Activated naive CD4-positive, alpha-beta T cell treated with anti-CD3 and anti-CD28 coated beads, Interleukin-2, amount 50 U/mL, for 24 hours (primary cell): Measurements from ENCODE around the gene NSUN6.

Source experiments
- H3K27ac Mint-ChIP-seq: one replicate; pipeline ENCODE4 v1.8.0; 2021; ENCODE audit warnings: mild to moderate bottlenecking, mixed read lengths
- H3K27me3 Mint-ChIP-seq: one replicate; pipeline ENCODE4 v1.8.0; 2021; ENCODE audit warnings: mixed read lengths
- H3K36me3 Mint-ChIP-seq: one replicate; pipeline ENCODE4 v1.8.0; 2021; ENCODE audit warnings: mixed read lengths
- H3K4me1 Mint-ChIP-seq: one replicate; pipeline ENCODE4 v1.8.0; 2021; ENCODE audit warnings: mixed read lengths
- H3K4me3 Mint-ChIP-seq: one replicate; pipeline ENCODE4 v1.8.0; 2021; ENCODE audit warnings: mild to moderate bottlenecking, mixed read lengths
- H3K9me3 Mint-ChIP-seq: one replicate; pipeline ENCODE4 v1.8.0; 2021; ENCODE audit warnings: mixed read lengths

The NSUN6 gene

DNA sequence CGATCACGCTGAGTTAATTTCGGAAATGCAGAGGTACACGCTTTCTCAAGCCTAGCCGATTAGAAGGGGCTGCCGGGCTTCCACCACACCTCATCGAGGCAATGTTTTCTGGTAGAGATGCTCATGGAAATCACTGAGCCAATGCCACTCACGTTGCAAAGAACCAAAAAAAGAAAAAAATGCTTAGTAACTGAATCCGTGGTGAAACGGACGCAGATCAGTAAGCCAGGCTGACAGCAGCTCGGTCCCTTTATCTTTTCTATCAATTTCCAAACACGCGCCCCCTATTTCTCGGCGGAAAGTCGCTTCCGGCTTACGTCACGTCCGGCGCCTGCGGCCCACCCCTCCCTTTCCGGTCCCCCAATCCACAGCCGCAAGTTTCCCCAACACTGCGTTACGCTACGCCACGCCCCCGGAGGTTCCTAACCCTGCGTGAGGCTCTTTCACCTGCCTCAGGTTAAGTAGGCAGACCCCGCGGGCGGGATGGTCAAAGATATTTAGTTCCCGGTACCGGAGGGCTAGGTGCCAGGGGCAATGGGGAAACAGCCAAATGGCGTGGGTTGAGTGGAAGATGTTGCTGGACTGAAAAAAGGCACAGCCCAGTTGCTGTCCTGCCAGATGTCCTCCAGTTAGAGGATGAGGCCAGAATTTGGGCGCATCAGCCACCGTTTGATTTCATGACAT is at the start of gene NSUN6:
Gene NSUN6 (minus strand): TSS at position 264 of the 684 bp plus-strand sequence. CDS start 384 bp downstream, outside the sequence.
- H3K9me3 Mint-ChIP-seq: no peaks in the 10 kb centered on the region
- H3K36me3 Mint-ChIP-seq: peaks cover 4% of the 10 kb centered on the region
- H3K4me1 Mint-ChIP-seq: peaks cover 52% of the 10 kb centered on the region
- peak within 1 kb of the TSS; percentile 96 for H3K4me3 Mint-ChIP-seq
- H3K27me3 Mint-ChIP-seq: no peaks in the 10 kb centered on the region
- peak within 1 kb of the TSS; percentile 97 for H3K27ac Mint-ChIP-seq

DNA sequence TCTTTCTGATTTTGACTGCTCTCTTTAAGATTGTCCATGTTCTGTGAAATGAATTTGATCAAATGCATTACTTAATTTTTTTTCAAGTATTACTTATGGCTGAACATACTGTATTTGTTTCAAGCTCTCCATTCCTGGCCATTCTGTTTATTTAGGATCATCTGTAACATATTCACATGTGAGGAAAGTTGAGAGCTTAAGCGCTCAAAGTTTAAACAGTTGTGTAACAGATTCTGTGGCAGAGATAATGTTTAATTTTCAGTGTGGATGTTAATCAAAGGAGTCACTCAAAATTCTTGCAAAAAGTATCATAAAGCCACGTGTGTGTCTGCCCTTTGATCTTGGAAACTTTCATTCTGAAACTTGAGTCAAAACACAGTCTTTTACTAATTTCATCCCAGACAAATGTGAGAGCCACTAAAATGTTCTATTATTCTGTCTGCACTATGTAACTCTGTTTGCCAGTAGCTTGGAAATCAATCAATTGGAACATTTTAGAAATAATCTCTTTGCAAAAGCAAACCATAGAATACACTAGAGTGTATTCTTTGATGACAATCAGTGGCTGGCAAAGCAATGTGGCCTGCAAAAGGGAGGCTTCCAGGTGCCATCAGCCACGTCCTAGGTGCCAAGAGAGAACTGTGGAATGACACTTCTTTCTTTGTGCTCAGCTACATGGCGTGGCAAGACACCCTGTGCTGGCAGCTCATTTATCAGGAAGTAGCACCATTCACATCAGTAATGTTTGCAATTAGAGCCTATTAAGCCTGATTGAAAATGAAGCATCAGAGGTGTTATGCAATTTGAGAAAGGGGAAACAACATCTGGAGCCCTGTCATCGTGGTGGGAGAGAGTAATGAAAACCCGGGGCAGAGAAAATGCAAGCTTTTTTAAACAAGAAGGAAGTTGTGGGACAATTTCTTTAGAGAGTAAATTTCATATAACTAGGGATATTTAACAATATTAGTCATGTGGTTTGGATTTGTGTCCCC is 48.8 kb upstream of the NSUN6 start:
- Mint-ChIP-seq H3K36me3 (no peaks in the 10 kb centered on the region), H3K4me1 (peaks cover 11% of the 10 kb centered on the region), H3K27me3 (no peaks in the 10 kb centered on the region), H3K4me3 (no peak overlapping the region), H3K9me3 (no peaks in the 10 kb centered on the region), H3K27ac (no peak overlapping the region)

DNA sequence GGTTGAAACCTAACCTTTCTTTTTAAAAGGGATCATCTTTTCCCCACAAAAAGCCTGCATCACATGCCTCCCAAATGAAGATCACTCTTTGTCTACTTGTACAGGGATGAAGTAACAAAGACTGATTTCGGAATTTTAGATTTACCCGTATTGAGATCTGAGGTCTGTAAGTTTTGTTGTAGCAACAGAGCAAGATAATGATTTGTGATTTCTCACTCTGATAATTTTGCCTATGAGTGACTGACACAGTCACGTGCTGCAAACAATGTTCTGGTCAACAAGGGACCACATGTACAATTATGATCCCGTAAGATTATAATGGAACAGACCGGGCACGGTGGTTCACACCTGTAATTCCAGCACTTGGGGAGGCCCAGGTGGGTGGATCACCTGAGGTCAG is 39.2 kb upstream of the NSUN6 start:
- Mint-ChIP-seq H3K27me3 (peaks cover 2% of the 10 kb centered on the region), H3K4me1 (no peaks in the 10 kb centered on the region), H3K27ac (no peak overlapping the region), H3K9me3 (no peaks in the 10 kb centered on the region), H3K36me3 (no peaks in the 10 kb centered on the region), H3K4me3 (no peak overlapping the region)

DNA sequence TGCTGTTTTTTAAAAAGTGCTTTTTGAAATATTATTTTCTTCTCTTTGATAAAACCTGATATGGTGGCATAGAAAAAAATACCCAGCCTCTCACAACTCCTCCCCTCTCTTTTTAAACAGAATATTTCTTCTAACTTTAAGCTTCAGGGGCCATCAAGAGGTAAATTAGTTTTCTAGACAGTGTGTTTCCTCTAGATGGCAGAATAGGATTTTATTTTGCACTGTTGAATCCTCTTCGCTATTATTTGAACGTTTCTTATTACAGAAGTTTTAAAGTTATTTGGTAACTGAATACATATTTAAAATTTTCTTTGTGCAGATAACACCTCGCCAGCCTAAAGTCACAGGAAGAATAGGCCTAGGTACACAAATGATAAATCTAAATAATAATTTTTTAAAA is 38.1 kb upstream of the NSUN6 start:
- no peaks in the 10 kb centered on the region for H3K9me3 Mint-ChIP-seq
- peaks cover 7% of the 10 kb centered on the region for H3K4me1 Mint-ChIP-seq
- H3K36me3 Mint-ChIP-seq: no peaks in the 10 kb centered on the region
- H3K27me3 Mint-ChIP-seq: peaks cover 2% of the 10 kb centered on the region
- no peak overlapping the region for H3K27ac Mint-ChIP-seq
- no peak overlapping the region for H3K4me3 Mint-ChIP-seq

DNA sequence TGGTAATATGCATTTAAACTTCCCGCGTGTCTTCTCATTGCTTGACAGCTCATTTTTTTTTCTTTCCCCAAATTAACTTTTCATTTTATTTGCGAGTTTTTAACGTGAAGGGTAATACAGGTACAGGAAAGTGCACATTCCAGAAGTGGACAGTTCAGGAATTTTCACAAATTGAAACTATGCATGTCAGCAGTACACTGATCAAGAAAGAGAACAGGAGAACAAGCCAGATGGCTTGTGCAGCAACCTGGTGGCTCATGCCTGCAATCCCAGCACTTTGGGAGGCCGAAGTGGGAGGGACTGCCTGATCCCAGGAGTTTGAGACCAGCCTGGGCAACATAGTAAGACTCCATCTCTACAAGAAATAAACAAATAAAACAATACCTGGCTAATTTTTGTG is 36.3 kb upstream of the NSUN6 start:
- peaks cover 2% of the 10 kb centered on the region for H3K36me3 Mint-ChIP-seq
- H3K4me3 Mint-ChIP-seq: no peak overlapping the region
- H3K27ac Mint-ChIP-seq: no peak overlapping the region
- peaks cover 9% of the 10 kb centered on the region for H3K4me1 Mint-ChIP-seq
- H3K9me3 Mint-ChIP-seq: no peaks in the 10 kb centered on the region
- peaks cover 2% of the 10 kb centered on the region for H3K27me3 Mint-ChIP-seq

- no peak overlapping the region for H3K4me3 Mint-ChIP-seq
- peaks cover 12% of the 10 kb centered on the region for H3K4me1 Mint-ChIP-seq
- H3K27me3 Mint-ChIP-seq: peaks cover 2% of the 10 kb centered on the region
- H3K9me3 Mint-ChIP-seq: no peaks in the 10 kb centered on the region
- no peak overlapping the region for H3K27ac Mint-ChIP-seq
- peaks cover 2% of the 10 kb centered on the region for H3K36me3 Mint-ChIP-seq
Observed at GRCh38 chr10:18687195-18687594, 35.8 kb upstream of the NSUN6 start.

- peaks cover 12% of the 10 kb centered on the region for H3K4me1 Mint-ChIP-seq
- H3K27me3 Mint-ChIP-seq: peaks cover 2% of the 10 kb centered on the region
- H3K4me3 Mint-ChIP-seq: no peak overlapping the region
- no peak overlapping the region for H3K27ac Mint-ChIP-seq
- H3K36me3 Mint-ChIP-seq: peaks cover 2% of the 10 kb centered on the region
- H3K9me3 Mint-ChIP-seq: no peaks in the 10 kb centered on the region
Observed at GRCh38 chr10:18685555-18685954, 34.2 kb upstream of the NSUN6 start.

- peaks cover 2% of the 10 kb centered on the region for H3K36me3 Mint-ChIP-seq
- peaks cover 2% of the 10 kb centered on the region for H3K27me3 Mint-ChIP-seq
- H3K4me3 Mint-ChIP-seq: no peak overlapping the region
- H3K4me1 Mint-ChIP-seq: peaks cover 12% of the 10 kb centered on the region
- H3K9me3 Mint-ChIP-seq: no peaks in the 10 kb centered on the region
- H3K27ac Mint-ChIP-seq: no peak overlapping the region
Observed at GRCh38 chr10:18684953-18685352, 33.6 kb upstream of the NSUN6 start.

DNA sequence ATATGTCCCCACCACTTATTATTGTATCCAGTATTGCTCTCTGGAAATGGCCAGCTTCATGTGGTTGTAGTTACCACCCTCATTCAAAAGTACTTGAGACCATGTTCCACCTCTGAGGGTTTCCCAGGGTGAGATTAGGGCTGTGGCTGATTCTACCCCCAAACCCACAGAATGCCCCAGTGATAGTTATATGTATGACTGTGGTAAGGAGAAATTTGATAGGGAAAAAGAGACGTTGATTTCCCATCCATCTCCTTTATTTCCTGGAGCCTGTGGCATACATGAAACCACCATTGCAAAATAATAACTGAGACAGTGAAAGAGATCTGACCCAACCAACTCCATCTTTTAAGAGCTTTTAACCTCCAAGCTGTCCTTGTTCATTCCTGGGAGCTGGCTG is 33.0 kb upstream of the NSUN6 start:
- Mint-ChIP-seq H3K4me1 (peaks cover 12% of the 10 kb centered on the region), H3K4me3 (no peak overlapping the region), H3K27ac (no peak overlapping the region), H3K27me3 (peaks cover 2% of the 10 kb centered on the region), H3K9me3 (no peaks in the 10 kb centered on the region), H3K36me3 (peaks cover 2% of the 10 kb centered on the region)

DNA sequence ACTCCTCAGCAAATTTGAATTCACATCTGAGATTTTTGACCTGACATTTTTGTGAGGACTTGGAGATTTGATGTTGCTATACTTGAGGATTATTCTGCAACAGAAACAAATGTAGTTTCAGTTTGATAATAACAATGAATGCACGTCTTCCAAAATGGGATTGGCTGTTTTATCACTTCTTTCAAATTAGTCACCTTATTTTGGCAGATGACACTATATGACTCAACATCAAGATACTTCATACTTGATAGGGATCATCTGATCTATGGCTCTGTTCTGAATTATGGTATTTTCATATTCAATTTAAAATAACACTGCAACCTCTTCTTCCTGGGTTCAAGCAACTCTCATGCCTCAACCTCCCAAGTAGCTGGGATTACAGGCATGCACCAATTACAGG is 32.0 kb upstream of the NSUN6 start:
- Mint-ChIP-seq H3K27ac (no peak overlapping the region), H3K27me3 (no peaks in the 10 kb centered on the region), H3K36me3 (peaks cover 2% of the 10 kb centered on the region), H3K4me3 (no peak overlapping the region), H3K9me3 (no peaks in the 10 kb centered on the region), H3K4me1 (peaks cover 12% of the 10 kb centered on the region)

DNA sequence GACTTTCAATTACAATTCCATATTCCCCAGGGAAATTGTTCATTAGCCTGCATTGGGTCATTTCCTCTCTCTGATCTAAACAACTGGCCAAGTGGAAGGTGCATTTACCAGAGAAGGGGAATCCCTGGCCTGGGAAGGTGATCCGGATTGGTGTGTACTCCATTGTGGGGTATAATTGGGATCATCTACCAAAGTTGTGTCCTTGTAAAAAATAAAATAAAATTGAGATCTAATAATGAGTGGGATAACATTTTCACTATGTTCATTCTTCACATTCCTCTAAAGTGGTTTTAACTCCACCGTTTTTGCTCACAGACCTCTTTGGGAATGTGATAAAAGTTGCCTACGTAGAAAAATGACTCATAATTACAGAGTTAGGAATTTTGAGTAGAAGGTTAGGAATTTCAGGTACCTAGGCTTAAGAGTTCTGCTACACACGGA is 30.6 kb upstream of the NSUN6 start:
- Mint-ChIP-seq H3K4me3 (no peak overlapping the region), H3K36me3 (peaks cover 2% of the 10 kb centered on the region), H3K9me3 (no peaks in the 10 kb centered on the region), H3K4me1 (peaks cover 12% of the 10 kb centered on the region), H3K27me3 (no peaks in the 10 kb centered on the region), H3K27ac (peak overlapping the region; percentile 53)

GRCh38 chr10:18681366-18681765 is 30.0 kb upstream of the NSUN6 start:
- no peak overlapping the region for H3K27ac Mint-ChIP-seq
- H3K27me3 Mint-ChIP-seq: no peaks in the 10 kb centered on the region

GRCh38 chr10:18680754-18681153 is 29.4 kb upstream of the NSUN6 start:
- no peaks in the 10 kb centered on the region for H3K9me3 Mint-ChIP-seq
- H3K27me3 Mint-ChIP-seq: no peaks in the 10 kb centered on the region
- H3K4me3 Mint-ChIP-seq: no peak overlapping the region
- H3K36me3 Mint-ChIP-seq: peaks cover 2% of the 10 kb centered on the region
- H3K27ac Mint-ChIP-seq: no peak overlapping the region
- peaks cover 12% of the 10 kb centered on the region for H3K4me1 Mint-ChIP-seq

More at GRCh38 chr10:18681366-18681765, 30.0 kb upstream of the NSUN6 start:
- Mint-ChIP-seq H3K36me3 (peaks cover 2% of the 10 kb centered on the region), H3K4me1 (peaks cover 12% of the 10 kb centered on the region), H3K4me3 (no peak overlapping the region), H3K9me3 (no peaks in the 10 kb centered on the region)

DNA sequence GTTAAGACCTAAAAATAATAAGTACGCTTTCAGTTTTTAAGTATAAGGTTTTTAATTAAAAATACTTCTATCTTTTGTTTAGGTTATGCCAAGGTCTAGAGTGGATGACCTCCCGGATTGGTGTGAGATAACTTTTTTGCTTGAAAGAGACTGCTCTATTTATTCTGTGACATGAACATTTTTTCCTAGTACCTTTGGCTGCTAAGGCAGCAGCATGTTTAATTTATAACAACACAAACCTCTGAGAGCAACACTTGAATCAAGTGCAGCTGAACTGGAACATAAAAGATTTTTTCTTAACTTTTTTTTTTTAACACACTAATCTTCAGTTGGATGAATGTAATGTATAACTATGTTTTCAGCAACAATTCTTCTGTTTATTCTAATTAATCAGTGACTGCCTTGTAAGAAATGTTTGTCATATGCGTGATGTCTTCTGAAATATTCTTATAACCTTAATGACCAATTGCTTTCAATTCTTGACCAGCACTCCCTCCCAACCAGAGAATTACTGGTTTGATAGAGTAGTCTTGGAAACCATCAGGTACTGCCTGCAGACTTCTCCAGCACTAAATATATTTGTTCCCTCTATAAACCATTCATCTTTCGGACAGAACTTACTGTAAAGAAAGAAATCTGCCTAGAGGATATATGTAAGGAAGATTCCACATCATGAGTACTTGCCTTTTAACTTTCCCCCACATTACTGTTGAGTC is 23.9 kb upstream of the NSUN6 start:
- H3K36me3 Mint-ChIP-seq: peaks cover 8% of the 10 kb centered on the region
- H3K4me1 Mint-ChIP-seq: no peaks in the 10 kb centered on the region
- H3K9me3 Mint-ChIP-seq: no peaks in the 10 kb centered on the region
- H3K4me3 Mint-ChIP-seq: no peak overlapping the region
- no peak overlapping the region for H3K27ac Mint-ChIP-seq
- H3K27me3 Mint-ChIP-seq: no peaks in the 10 kb centered on the region

DNA sequence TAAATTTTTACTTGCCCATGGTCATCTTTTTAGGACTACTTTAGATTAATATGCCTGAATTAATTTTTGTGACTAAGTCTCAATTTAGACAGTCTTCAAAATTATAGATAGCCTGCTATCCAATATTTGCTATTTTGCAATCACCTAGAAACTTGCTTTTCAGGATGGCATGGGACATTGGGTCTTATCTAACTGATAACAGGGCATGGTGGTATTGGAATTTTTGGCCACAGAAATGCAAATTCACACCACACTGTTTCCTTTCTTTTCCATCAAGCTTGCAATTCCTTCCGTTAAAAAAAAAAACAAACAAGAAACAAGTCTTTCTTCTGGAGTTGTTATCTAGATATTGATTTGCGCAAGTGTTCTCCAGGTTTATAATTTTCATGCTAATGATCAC is 16.6 kb upstream of the NSUN6 start:
- no peak overlapping the region for H3K4me3 Mint-ChIP-seq
- H3K4me1 Mint-ChIP-seq: peaks cover 37% of the 10 kb centered on the region
- H3K27ac Mint-ChIP-seq: no peak overlapping the region
- no peaks in the 10 kb centered on the region for H3K9me3 Mint-ChIP-seq
- H3K27me3 Mint-ChIP-seq: no peaks in the 10 kb centered on the region
- H3K36me3 Mint-ChIP-seq: peaks cover 6% of the 10 kb centered on the region
